Liver (tissue), 9 donors: Measurements from ENCODE around the gene STX7. TPM values are rescaled to one million over a fixed set of nuclear protein-coding genes. Genes with fewer than 3 reads are reported as not detected.

Experiments used
- DNase-seq: peaks from one replicate; pipeline ENCODE4 v3.0.0-alpha.2; 2017; ENCODE audit warnings: low spot score
- H3K27ac ChIP-seq, 2 donors: one replicate each; pipeline ENCODE4 v1.7.0; 2013; ENCODE audit warnings: inconsistent platforms in 2 of 2, low read length in 2 of 2, control low read depth in 1 of 2, low read depth in 1 of 2, mild to moderate bottlenecking in 1 of 2
- H3K27me3 ChIP-seq, 4 donors: one replicate each; pipeline versions ENCODE4 v1.6.1 to v1.7.0; 2013; ENCODE audit warnings: low read length in 3 of 4, inconsistent platforms in 1 of 4, mild to moderate bottlenecking in 1 of 4, moderate library complexity in 1 of 4; ENCODE audit not compliant: control insufficient read depth in 4 of 4, insufficient read depth in 4 of 4
- H3K36me3 ChIP-seq, 4 donors: one replicate each; pipeline versions ENCODE4 v1.6.1 to v1.7.0; 2013; ENCODE audit warnings: low read length in 3 of 4, mild to moderate bottlenecking in 3 of 4, low read depth in 1 of 4, moderate library complexity in 1 of 4; ENCODE audit not compliant: control insufficient read depth in 4 of 4, insufficient read depth in 3 of 4
- H3K4me1 ChIP-seq, 4 donors: one replicate each; pipeline versions ENCODE4 v1.6.1 to v1.7.0; 2013; ENCODE audit warnings: low read length in 3 of 4, mild to moderate bottlenecking in 3 of 4, moderate library complexity in 1 of 4; ENCODE audit not compliant: control insufficient read depth in 4 of 4, insufficient read depth in 4 of 4
- H3K4me3 ChIP-seq, 3 donors: one replicate each; pipeline versions ENCODE4 v1.6.1 to v1.7.0; 2013; ENCODE audit warnings: low read length in 3 of 3, control low read depth in 1 of 3, low read depth in 1 of 3, mild to moderate bottlenecking in 1 of 3
- H3K9ac ChIP-seq, 2 donors: one replicate each; pipeline ENCODE4 v1.7.0; 2013; ENCODE audit warnings: low read length in 2 of 2, mild to moderate bottlenecking in 2 of 2, moderate library complexity in 2 of 2, control low read depth in 1 of 2, low read depth in 1 of 2
- H3K9me3 ChIP-seq, 4 donors: one replicate each; pipeline versions ENCODE4 v1.6.1 to v1.7.0; 2013; ENCODE audit warnings: low read length in 3 of 4; ENCODE audit not compliant: control insufficient read depth in 4 of 4
- CTCF ChIP-seq: fragments of 150-350 bp; IDR thresholded peaks from 2 replicates; pipeline ENCODE4 v1.5.1; 2017; ENCODE audit warnings: improper control_type of control experiment, low read depth, low read length; ENCODE audit not compliant: missing input control
- EGR1 ChIP-seq, 2 donors: IDR thresholded peaks; 2 replicates each; pipeline ENCODE4 v1.6.1; 2016 to 2018; ENCODE audit warnings: antibody characterized with exemption in 2 of 2, low read depth in 2 of 2
- FOXA1 ChIP-seq: IDR thresholded peaks from 2 replicates; pipeline ENCODE4 v1.6.1; 2016; ENCODE audit warnings: antibody characterized with exemption
- FOXA2 ChIP-seq: IDR thresholded peaks from 2 replicates; pipeline ENCODE4 v1.6.1; 2016; ENCODE audit warnings: antibody characterized with exemption
- GABPA ChIP-seq, 2 donors: IDR thresholded peaks in 1 of 2; conservative IDR thresholded peaks in 1 of 2; 2 replicates each; pipeline ENCODE4 v1.6.1; 2016; ENCODE audit warnings: antibody characterized with exemption in 2 of 2, mild to moderate bottlenecking in 1 of 2, moderate library complexity in 1 of 2
- HNF4A ChIP-seq, 2 donors: conservative IDR thresholded peaks; 2 replicates each; pipeline ENCODE4 v1.6.1; 2016; ENCODE audit warnings: antibody characterized with exemption in 2 of 2, mild to moderate bottlenecking in 2 of 2
- HNF4G ChIP-seq: IDR thresholded peaks from 2 replicates; pipeline ENCODE4 v1.6.1; 2016; ENCODE audit warnings: antibody characterized with exemption
- JUND ChIP-seq, 2 donors: IDR thresholded peaks; 2 replicates each; pipeline ENCODE4 v1.6.1; 2016; ENCODE audit warnings: antibody characterized with exemption in 2 of 2
- NR2F2 ChIP-seq: IDR thresholded peaks from 2 replicates; pipeline ENCODE4 v1.6.1; 2016; ENCODE audit warnings: antibody characterized with exemption
- RAD21 ChIP-seq, 2 donors: IDR thresholded peaks; 2 replicates each; pipeline ENCODE4 v1.6.1; 2016; ENCODE audit warnings: antibody characterized with exemption in 2 of 2, mild to moderate bottlenecking in 2 of 2
- RXRA ChIP-seq, 2 donors: IDR thresholded peaks; 2 replicates each; pipeline ENCODE4 v1.6.1; 2017 to 2018; ENCODE audit warnings: antibody characterized with exemption in 2 of 2, mild to moderate bottlenecking in 1 of 2
- SP1 ChIP-seq: IDR thresholded peaks from 2 replicates; pipeline ENCODE4 v1.6.1; 2018; ENCODE audit warnings: antibody characterized with exemption, mild to moderate bottlenecking
- TAF1 ChIP-seq: conservative IDR thresholded peaks from 2 replicates; pipeline ENCODE4 v1.6.1; 2016; ENCODE audit warnings: antibody characterized with exemption, mild to moderate bottlenecking
- YY1 ChIP-seq: IDR thresholded peaks from 2 replicates; pipeline ENCODE4 v1.6.1; 2016; ENCODE audit warnings: antibody characterized with exemption, mild to moderate bottlenecking
- ZBTB33 ChIP-seq: IDR thresholded peaks from 2 replicates; pipeline ENCODE4 v1.6.1; 2016; ENCODE audit warnings: antibody characterized with exemption
- WGBS: extraction: QIAGEN DNeasy Blood & Tissue Kit; methylation state at CpG from one replicate; pipeline ENCODE4 v1.1.7; 2013; 5-methylcytosine and 5-hydroxymethylcytosine counted together
- polyA plus RNA-seq, 2 donors: library from polyadenylated mRNA; stranded (reverse) in 1 of 2; unstranded in 1 of 2; fragments of 200-250 nt in 1 of 2; fragments of >200 nt in 1 of 2; fragmentation: Nextera tagmentation in 1 of 2; extraction: Ambion mirVana in 1 of 2; gene quantifications; one replicate each; pipeline versions ENCODE4 v1.2.1 to v1.2.3, GENCODE V29; 2013 to 2015
- total RNA-seq, 2 donors: library from RNA; depleted of rRNA; stranded (reverse); fragments of >200 nt; gene quantifications; one replicate each; pipeline ENCODE4 v1.2.3, GENCODE V29; 2014
- TF ChIP-seq, protein P1 (sequence below): IDR thresholded peaks from 2 replicates; pipeline ENCODE4 v1.6.1; 2016; ENCODE audit warnings: antibody characterized with exemption
- TF ChIP-seq, protein P2 (sequence below): IDR thresholded peaks from 2 replicates; pipeline ENCODE4 v1.6.1; 2016; ENCODE audit warnings: antibody characterized with exemption
- TF ChIP-seq, protein P3 (sequence below): IDR thresholded peaks from 2 replicates; pipeline ENCODE4 v1.6.1; 2016; ENCODE audit warnings: antibody characterized with exemption, mild to moderate bottlenecking
- donor health status: healthy.
- donor health status: healthy.
- donor health status: healthy.
- donor health status: healthy.
- donor health status: healthy.

The STX7 gene
- total and polyA plus RNA-seq, 4 donors = 7.5 to 20.0 (median 14.3) TPM

GRCh38 chr6:132471787-132472186 lies 41.1 kb downstream of the STX7 start:
- Histone ChIP-seq H3K36me3 (peaks cover 4 to 25% (median 22%) of the 10 kb centered on the region in 4 donors), H3K4me3 (no peak overlapping the region), H3K9me3 (no peaks in the 10 kb centered on the region), H3K27me3 (no peaks in the 10 kb centered on the region), H3K9ac (no peak overlapping the region), H3K27ac (no peak overlapping the region), H3K4me1 (no peaks in the 10 kb centered on the region)
- TF ChIP-seq SP1 = no peak
- TF ChIP-seq RAD21 (IDR thresholded peaks at IDR 0.05) = no peak
- no peak for TF ChIP-seq YY1
- TF ChIP-seq RXRA (IDR thresholded peaks at IDR 0.05) = no peak
- no peak for TF ChIP-seq EGR1 (IDR thresholded peaks at IDR 0.05; ENCODE audit: low read depth in 2 of 2)
- TF ChIP-seq, protein P1, sequence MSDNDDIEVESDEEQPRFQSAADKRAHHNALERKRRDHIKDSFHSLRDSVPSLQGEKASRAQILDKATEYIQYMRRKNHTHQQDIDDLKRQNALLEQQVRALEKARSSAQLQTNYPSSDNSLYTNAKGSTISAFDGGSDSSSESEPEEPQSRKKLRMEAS = no peak
- TF ChIP-seq, protein P2, sequence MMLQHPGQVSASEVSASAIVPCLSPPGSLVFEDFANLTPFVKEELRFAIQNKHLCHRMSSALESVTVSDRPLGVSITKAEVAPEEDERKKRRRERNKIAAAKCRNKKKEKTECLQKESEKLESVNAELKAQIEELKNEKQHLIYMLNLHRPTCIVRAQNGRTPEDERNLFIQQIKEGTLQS = no peak
- no peak for TF ChIP-seq FOXA2
- TF ChIP-seq NR2F2 = no peak
- TF ChIP-seq FOXA1 = no peak
- TF ChIP-seq CTCF = no peak
- TF ChIP-seq HNF4G = no peak
- no peak for TF ChIP-seq ZBTB33
- 92% methylated on average over 3 of the region's 3 CpGs for WGBS
- DNase-seq = no peak

DNA sequence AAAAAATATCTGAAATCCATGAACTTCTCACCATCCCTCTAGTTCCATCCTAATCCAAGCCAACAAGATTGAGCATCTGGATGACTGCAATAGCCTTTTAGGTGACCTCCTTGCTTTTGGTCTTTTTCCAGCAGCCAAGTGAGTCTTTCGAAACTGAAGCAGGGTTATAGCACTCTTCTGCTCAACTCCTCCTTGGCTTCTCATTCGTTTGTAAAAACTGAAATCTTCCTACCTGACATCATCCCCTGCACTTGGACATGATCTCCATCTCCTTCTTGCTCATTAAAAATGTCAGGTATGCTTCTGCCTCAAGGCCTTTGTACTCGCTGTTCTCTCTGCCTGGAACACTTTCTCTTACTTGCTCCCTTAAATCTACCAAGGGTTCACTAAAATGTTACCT lies 46.0 kb downstream of the STX7 start:
- no peak overlapping the region for H3K9ac ChIP-seq

More for the DNA sequence above, 46.0 kb downstream of the STX7 start:
- H3K36me3 ChIP-seq = peaks cover 9 to 44% (median 39%) of the 10 kb centered on the region in 4 donors
- DNase-seq = no peak
- no peaks in the 10 kb centered on the region for H3K27me3 ChIP-seq
- 96% methylated on average over 3 of the region's 3 CpGs for WGBS
- TF ChIP-seq RXRA (IDR thresholded peaks at IDR 0.05) (no peak), JUND (IDR thresholded peaks at IDR 0.05) (no peak), HNF4G (no peak), GABPA (IDR thresholded peaks at IDR 0.05 in 1 of 2, conservative IDR thresholded peaks at IDR 0.05 in 1 of 2) (no peak), RAD21 (IDR thresholded peaks at IDR 0.05) (no peak), CTCF (no peak), ZBTB33 (no peak), EGR1 (IDR thresholded peaks at IDR 0.05; ENCODE audit: low read depth in 2 of 2) (no peak), HNF4A (conservative IDR thresholded peaks at IDR 0.05) (no peak), FOXA2 (no peak), NR2F2 (no peak), YY1 (no peak), FOXA1 (no peak), SP1 (no peak), TAF1 (no peak)
- TF ChIP-seq, protein P2 = no peak
- TF ChIP-seq, protein P3, sequence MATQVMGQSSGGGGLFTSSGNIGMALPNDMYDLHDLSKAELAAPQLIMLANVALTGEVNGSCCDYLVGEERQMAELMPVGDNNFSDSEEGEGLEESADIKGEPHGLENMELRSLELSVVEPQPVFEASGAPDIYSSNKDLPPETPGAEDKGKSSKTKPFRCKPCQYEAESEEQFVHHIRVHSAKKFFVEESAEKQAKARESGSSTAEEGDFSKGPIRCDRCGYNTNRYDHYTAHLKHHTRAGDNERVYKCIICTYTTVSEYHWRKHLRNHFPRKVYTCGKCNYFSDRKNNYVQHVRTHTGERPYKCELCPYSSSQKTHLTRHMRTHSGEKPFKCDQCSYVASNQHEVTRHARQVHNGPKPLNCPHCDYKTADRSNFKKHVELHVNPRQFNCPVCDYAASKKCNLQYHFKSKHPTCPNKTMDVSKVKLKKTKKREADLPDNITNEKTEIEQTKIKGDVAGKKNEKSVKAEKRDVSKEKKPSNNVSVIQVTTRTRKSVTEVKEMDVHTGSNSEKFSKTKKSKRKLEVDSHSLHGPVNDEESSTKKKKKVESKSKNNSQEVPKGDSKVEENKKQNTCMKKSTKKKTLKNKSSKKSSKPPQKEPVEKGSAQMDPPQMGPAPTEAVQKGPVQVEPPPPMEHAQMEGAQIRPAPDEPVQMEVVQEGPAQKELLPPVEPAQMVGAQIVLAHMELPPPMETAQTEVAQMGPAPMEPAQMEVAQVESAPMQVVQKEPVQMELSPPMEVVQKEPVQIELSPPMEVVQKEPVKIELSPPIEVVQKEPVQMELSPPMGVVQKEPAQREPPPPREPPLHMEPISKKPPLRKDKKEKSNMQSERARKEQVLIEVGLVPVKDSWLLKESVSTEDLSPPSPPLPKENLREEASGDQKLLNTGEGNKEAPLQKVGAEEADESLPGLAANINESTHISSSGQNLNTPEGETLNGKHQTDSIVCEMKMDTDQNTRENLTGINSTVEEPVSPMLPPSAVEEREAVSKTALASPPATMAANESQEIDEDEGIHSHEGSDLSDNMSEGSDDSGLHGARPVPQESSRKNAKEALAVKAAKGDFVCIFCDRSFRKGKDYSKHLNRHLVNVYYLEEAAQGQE = no peak
- TF ChIP-seq, protein P1 = no peak
- H3K4me1 ChIP-seq = no peaks in the 10 kb centered on the region
- H3K4me3 ChIP-seq = no peak overlapping the region
- H3K27ac ChIP-seq = no peak overlapping the region
- H3K9me3 ChIP-seq = no peaks in the 10 kb centered on the region
